Fibroblast of pulmonary artery (primary cell): ENCODE data around the gene AARS2.

Experiments used
- DNase-seq: peaks from one replicate; pipeline ENCODE4 v3.0.0-alpha.2; 2010; ENCODE audit warnings: low read depth
- H3K4me3 ChIP-seq: replicated peaks from 2 replicates; pipeline ENCODE4 v1.5.1; 2011; ENCODE audit warnings: low read depth, mild to moderate bottlenecking, control low read depth, low read length, moderate library complexity
- TF ChIP-seq, protein P1 (sequence below): IDR thresholded peaks from 2 replicates; pipeline ENCODE4 v1.5.1; 2011; ENCODE audit warnings: mild to moderate bottlenecking, control low read depth, low read length, inconsistent platforms; ENCODE audit errors: missing control alignments

The AARS2 gene

DNA sequence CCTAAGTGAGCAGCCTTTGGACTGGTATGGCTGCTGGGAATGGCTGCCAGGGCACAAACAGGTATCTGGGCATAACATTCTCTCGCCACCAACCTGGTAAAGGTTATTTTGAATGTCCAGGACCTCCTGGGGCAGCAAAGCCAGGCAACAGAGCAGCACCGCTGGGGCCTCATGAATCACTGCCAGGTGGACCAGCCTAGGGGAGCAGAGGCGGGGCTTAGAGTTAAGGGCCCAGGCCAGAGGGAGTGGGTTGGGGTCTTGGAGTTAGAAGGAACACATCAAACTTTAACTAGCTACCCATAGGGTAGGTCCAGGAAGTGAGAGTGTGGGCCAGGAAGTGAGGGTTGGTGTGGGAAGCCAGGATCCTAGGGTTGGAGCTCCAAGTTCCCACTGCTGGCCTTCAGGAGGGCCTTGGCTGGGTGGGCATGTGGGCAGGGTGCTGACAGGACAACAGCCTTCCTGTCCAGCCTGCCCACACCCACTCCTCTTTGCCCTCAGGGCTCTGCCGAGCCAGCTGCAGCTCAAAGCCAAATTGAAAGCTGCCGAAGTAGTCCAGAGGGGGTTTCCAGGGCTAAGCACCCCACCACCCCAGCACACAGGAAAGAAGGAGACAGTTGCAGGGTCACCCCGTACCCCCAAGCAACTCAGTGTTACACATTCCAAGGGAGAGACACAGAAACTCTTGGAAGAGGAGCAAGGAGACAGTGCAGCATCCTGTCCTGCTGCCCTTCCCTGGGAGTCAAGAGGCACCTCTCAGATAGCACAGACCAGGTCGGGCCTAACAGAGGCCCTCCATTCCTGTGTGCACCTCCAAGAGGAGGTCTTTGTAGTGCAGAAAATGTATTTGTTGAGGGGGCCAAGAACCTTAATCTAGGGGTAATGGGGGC, 50.4 kb downstream of the AARS2 start:
- TF ChIP-seq, protein P1, sequence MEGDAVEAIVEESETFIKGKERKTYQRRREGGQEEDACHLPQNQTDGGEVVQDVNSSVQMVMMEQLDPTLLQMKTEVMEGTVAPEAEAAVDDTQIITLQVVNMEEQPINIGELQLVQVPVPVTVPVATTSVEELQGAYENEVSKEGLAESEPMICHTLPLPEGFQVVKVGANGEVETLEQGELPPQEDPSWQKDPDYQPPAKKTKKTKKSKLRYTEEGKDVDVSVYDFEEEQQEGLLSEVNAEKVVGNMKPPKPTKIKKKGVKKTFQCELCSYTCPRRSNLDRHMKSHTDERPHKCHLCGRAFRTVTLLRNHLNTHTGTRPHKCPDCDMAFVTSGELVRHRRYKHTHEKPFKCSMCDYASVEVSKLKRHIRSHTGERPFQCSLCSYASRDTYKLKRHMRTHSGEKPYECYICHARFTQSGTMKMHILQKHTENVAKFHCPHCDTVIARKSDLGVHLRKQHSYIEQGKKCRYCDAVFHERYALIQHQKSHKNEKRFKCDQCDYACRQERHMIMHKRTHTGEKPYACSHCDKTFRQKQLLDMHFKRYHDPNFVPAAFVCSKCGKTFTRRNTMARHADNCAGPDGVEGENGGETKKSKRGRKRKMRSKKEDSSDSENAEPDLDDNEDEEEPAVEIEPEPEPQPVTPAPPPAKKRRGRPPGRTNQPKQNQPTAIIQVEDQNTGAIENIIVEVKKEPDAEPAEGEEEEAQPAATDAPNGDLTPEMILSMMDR, result no peak
- peak overlapping the region; percentile 68 for H3K4me3 ChIP-seq
- DNase-seq, result no peak

DNA sequence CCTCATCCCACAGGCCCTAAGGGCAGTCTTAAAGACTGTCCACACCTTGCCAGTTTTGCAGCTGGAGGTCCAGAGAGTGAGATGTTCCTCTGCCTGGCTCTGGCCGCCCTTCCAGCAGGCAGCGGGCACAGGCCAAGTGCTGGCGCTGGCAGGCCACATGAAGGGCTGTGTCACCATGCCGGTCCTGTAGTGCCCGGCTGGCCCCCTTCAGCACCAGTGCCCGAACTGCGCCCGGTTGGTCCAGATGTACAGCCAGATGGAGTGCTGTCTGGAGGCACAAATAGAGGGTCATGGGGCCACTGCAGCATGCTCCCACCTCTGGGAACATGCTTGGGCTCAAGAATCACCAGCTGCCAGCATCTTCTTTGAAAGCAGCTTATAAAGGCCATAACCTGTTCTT, 51.6 kb downstream of the AARS2 start:
- H3K4me3 ChIP-seq, result no peak overlapping the region
- no peak for DNase-seq
- TF ChIP-seq, protein P1, result no peak

DNA sequence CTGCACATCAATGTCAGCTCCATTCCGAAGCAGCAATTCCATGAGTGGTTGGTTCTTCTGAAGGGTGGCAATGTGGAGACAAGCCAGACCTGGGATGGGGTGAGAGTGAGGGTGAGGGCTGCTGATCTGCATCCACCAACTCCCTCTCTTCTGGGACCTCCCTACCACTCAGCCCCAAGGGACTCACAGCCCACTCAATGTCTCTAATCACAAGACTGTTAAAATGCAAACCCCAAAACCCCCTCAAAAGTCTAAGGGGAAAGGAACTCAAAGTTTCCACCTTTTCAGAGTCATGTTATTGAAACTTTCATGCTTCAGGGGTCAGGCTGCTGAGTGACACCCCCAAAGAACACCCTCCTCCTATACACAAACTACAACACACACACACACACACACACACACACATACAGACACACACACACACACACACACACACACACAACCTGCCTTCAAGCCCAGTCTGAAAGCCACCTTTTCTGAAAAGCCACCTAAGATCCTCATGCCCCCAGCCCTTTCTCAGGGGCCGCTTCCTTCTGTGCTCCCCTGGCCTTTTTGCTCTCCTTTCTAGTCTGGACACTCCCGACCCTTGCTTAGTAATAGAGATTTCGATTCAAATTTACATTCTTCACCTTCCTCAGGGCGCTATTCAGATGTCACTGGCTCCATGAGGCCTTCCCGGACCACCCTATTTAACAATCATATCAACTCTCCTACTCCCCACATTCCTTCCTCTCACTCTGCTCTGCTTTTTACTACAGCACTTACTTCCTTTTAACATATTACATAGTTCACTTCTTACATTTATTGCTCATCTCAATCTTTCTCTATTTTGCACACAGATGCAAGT, 52.5 kb downstream of the AARS2 start:
- no peak for DNase-seq
- TF ChIP-seq, protein P1, result no peak
- no peak overlapping the region for H3K4me3 ChIP-seq

DNA sequence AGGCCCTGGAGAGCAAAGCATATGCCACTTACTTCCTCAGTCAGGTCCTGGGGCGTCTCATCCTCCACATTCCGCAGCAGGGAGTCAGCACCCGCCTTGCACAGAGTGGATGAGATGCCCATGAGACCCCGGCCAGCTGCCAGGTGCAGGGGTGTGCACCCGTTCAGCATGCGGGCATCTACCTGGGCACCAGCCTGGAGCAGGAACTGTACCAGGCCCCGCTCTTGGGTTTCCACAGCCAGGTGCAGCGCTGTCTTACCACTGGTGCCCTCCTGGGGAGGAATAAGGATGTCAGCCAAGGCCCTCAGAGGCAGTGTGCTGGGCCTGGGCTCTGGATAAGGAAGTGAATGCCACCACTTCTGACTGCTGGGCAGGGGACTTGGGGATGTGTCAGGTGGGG, 53.1 kb downstream of the AARS2 start:
- TF ChIP-seq, protein P1, result no peak
- DNase-seq, result no peak
- no peak overlapping the region for H3K4me3 ChIP-seq

DNA sequence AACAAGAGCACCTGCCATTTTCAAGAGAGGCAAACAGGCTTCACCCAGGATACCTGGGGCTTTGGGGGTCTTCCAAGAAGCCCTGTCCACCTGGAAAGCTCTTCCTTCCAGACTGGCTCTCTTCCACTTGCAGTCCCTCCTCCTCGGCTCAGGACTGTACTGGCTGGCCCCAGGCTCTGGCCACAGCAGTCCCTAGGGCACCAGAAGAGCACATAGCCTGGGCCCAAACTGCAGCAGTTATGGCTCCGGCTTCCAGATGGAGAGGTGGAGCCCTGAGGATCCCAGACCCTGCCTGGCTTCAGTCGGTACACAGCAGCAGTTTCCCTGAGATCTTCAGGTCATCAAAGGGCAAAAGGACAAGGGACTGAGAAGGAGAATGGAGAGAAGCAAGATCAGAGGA, 54.2 kb downstream of the AARS2 start:
- DNase-seq, result no peak
- no peak overlapping the region for H3K4me3 ChIP-seq
- TF ChIP-seq, protein P1, result no peak

DNA sequence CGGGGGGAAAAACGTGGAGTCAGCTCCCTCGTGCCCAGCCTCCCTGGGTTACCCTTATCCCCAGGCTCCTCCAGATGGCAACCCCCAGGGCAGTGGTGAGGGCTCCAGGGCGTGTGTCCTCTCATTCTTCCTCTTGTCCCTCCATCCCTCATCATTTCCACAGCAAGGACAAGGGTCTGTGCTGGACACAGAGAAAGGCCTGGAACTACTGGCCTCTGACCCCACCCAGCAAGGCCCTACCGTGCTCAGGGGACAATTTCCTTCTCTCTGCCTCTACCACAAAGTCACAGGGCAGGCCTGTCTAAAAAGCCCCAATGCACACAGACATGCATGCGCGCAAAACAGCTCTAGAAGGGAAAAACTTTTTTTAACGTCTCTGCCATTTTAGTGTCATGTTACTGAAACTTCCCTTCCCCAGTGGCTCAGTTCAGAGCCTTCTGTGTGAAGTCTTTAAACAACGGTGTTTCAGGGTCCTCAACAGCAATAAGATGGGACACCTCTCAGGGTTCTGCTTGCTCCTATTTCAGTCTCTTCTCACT, 54.8 kb downstream of the AARS2 start:
- TF ChIP-seq, protein P1, result no peak
- H3K4me3 ChIP-seq, result no peak overlapping the region

More for the DNA sequence above, 54.8 kb downstream of the AARS2 start:
- no peak for DNase-seq
